Measurements from ENCODE around the gene TMEM179.

GRCh38 chr14:104603711-104604401 is 716 bp downstream of the TMEM179 start:
- TF ChIP-seq, protein P1, sequence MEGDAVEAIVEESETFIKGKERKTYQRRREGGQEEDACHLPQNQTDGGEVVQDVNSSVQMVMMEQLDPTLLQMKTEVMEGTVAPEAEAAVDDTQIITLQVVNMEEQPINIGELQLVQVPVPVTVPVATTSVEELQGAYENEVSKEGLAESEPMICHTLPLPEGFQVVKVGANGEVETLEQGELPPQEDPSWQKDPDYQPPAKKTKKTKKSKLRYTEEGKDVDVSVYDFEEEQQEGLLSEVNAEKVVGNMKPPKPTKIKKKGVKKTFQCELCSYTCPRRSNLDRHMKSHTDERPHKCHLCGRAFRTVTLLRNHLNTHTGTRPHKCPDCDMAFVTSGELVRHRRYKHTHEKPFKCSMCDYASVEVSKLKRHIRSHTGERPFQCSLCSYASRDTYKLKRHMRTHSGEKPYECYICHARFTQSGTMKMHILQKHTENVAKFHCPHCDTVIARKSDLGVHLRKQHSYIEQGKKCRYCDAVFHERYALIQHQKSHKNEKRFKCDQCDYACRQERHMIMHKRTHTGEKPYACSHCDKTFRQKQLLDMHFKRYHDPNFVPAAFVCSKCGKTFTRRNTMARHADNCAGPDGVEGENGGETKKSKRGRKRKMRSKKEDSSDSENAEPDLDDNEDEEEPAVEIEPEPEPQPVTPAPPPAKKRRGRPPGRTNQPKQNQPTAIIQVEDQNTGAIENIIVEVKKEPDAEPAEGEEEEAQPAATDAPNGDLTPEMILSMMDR (optimal IDR thresholded peaks at IDR 0.05 in 1 of 3, IDR thresholded peaks at IDR 0.05 in 1 of 3, conservative IDR thresholded peaks at IDR 0.05 in 1 of 3; ENCODE audit: extremely low read depth in 1 of 3, insufficient read depth in 2 of 3, low read length in 3 of 3): no peak
- TF ChIP-seq EZH2 (IDR thresholded peaks at IDR 0.05; ENCODE audit: low read length): no peak
